Measurements from ENCODE around the gene NELL2.

DNA sequence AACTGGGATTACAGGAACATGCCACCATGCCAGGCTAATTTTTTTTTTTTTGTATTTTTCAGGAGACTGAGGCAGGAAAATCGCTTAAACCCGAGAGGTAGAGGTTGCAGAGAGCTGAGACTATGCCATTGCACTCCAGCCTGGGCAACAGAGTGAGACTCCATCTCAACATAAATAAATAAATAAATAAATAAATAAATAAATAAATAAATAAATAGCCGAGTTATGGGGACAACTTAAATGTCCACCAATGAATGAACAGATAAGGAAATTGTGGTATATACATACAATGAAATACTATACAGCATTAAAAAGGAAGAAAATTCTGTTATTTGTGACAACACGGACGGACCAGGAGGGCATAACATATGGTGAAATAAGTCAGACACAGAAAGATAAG lies 325.7 kb downstream of the NELL2 start:
- TF ChIP-seq POLR2A (IDR thresholded peaks at IDR 0.05): no peak
- TF ChIP-seq, protein P1, sequence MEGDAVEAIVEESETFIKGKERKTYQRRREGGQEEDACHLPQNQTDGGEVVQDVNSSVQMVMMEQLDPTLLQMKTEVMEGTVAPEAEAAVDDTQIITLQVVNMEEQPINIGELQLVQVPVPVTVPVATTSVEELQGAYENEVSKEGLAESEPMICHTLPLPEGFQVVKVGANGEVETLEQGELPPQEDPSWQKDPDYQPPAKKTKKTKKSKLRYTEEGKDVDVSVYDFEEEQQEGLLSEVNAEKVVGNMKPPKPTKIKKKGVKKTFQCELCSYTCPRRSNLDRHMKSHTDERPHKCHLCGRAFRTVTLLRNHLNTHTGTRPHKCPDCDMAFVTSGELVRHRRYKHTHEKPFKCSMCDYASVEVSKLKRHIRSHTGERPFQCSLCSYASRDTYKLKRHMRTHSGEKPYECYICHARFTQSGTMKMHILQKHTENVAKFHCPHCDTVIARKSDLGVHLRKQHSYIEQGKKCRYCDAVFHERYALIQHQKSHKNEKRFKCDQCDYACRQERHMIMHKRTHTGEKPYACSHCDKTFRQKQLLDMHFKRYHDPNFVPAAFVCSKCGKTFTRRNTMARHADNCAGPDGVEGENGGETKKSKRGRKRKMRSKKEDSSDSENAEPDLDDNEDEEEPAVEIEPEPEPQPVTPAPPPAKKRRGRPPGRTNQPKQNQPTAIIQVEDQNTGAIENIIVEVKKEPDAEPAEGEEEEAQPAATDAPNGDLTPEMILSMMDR (IDR thresholded peaks at IDR 0.05): no peak

Measured in lower leg skin (tissue), 3 donors.